LNCaP clone FGC (cell line): Measurements from ENCODE around the gene ANK2.

Experiments
- DNase-seq: peaks from one replicate; pipeline ENCODE4 v3.0.0-alpha.2; 2011; ENCODE audit warnings: low read depth
- H3K4me3 ChIP-seq: 2 replicates; pipeline ENCODE4 v1.5.1; 2011; ENCODE audit warnings: mild to moderate bottlenecking, low read depth, low read length, control low read depth
- TF ChIP-seq, protein P1 (sequence below): IDR thresholded peaks from 2 replicates; pipeline ENCODE4 v1.5.1; 2012; ENCODE audit warnings: mild to moderate bottlenecking; ENCODE audit not compliant: control insufficient read depth, insufficient read depth; ENCODE audit errors: extremely low read depth

Gene ANK2

DNA sequence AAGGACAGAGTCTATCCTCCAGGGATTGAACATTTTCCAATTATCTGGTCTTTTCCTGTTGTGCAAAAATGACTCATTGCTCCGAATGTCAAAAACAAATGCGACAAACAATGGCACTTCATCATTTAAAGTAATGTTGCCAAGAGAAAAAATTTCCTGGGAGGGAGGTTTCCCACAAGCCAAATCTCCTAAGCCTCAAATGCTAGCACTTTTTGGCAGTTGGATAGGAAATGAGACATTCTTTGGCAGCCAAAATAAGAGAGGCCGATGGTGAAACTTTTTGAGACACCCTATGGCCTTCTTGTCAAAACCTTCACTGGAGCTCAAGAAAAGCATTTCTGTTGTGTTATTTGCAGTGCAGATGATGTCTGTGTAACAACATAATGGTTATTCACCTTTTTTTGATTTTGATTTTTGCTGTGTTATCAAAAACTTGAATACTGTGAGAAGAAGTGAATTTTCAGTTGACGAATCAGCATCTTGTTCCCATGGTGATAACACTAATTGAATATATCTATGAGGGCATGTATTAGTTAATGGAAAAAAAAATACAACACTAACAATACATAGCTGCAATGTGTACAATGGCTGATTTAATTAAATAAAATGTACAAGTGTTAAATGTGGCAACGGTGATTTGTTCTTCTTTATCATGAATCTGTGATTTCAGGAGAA lies 333.8 kb downstream of the ANK2 start:
- H3K4me3 ChIP-seq: no peak overlapping the region
- TF ChIP-seq, protein P1, sequence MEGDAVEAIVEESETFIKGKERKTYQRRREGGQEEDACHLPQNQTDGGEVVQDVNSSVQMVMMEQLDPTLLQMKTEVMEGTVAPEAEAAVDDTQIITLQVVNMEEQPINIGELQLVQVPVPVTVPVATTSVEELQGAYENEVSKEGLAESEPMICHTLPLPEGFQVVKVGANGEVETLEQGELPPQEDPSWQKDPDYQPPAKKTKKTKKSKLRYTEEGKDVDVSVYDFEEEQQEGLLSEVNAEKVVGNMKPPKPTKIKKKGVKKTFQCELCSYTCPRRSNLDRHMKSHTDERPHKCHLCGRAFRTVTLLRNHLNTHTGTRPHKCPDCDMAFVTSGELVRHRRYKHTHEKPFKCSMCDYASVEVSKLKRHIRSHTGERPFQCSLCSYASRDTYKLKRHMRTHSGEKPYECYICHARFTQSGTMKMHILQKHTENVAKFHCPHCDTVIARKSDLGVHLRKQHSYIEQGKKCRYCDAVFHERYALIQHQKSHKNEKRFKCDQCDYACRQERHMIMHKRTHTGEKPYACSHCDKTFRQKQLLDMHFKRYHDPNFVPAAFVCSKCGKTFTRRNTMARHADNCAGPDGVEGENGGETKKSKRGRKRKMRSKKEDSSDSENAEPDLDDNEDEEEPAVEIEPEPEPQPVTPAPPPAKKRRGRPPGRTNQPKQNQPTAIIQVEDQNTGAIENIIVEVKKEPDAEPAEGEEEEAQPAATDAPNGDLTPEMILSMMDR: no peak
- no peak for DNase-seq

DNA sequence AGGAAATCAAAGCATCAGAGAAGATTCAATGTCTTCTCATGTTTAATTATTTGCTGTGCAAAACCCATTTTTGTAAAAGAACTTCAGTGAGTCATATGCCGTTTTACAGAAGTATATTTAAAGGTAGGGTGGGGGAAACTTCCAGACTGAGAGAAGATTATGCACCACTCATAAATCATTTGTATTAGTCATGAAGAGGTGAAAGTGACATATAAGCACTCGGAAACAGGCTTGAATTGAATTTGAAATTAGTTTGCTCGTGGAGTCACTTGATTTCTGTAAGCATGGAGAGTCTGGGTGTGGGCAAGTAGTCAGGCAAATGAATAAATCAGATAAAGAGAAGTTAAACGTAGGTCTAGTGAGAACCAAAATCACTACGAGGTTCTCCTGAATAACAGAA lies 335.1 kb downstream of the ANK2 start:
- TF ChIP-seq, protein P1: no peak
- no peak for DNase-seq
- no peak overlapping the region for H3K4me3 ChIP-seq

DNA sequence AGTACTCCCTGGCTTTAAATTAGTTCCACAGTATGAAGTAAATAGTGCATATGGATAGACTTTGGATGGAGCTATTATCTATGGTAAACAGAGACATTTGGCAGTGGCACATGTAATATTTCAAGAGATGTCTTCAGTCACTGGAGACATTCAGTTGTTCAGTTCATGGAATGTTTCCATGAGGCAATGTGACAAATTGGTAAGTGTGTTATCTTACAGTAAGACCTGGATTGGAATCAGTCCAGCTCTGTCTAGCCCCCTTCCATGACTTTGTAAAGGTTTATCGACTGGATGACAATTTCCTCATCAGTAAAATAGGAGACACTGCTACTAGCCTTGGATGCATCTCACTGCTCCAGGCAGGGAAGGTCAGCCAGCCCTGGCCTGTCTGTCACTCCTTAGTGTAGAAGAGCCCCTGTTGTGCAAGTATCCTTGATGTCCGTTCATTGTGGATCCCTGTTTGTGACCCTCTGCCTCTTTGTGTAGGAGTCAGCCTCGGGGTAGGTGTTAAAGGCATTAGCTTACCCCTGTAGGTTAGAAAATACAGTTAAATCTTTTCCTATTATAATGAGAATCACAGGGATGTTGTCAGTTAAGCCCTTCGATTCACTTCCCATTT lies 335.9 kb downstream of the ANK2 start:
- DNase-seq: no peak
- TF ChIP-seq, protein P1: no peak
- no peak overlapping the region for H3K4me3 ChIP-seq

DNA sequence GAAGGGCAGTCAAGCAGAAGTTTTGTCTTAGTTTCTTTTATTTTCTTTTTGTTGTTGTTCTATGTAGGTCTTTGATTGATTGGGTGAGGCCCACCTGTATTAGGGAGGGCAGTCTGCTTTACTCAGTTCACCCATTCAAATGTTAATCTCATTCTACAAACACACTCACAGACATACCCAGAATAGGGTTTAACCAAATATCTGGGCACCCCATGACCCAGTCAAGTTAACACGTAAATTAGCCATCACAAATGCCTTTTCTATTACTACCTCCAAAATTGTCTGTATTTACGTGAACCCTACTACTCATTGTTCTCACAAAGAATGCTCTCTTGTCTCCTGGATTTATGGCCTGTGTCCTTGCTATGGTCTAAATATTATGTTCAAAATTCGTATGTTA lies 339.7 kb downstream of the ANK2 start:
- DNase-seq: no peak
- TF ChIP-seq, protein P1: no peak
- no peak overlapping the region for H3K4me3 ChIP-seq

DNA sequence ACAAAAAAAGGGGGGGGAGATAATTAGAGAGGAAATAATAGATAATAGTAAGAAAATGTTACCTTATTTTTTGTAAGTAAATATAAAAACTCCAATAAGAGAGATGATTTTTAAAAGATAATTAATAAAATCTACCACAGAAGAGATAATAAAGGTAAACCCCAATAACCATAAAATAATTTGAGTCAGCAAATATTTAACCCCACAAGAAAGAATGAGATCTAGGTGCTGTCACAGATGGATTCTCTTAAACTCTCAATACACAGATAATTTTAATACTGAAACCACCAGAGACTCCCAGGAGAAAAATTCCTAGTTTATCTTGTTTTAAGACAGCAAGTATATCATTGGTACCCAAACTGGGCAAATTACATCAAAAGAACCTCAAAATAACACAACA lies 341.4 kb downstream of the ANK2 start:
- no peak for DNase-seq
- no peak overlapping the region for H3K4me3 ChIP-seq
- TF ChIP-seq, protein P1: no peak

DNA sequence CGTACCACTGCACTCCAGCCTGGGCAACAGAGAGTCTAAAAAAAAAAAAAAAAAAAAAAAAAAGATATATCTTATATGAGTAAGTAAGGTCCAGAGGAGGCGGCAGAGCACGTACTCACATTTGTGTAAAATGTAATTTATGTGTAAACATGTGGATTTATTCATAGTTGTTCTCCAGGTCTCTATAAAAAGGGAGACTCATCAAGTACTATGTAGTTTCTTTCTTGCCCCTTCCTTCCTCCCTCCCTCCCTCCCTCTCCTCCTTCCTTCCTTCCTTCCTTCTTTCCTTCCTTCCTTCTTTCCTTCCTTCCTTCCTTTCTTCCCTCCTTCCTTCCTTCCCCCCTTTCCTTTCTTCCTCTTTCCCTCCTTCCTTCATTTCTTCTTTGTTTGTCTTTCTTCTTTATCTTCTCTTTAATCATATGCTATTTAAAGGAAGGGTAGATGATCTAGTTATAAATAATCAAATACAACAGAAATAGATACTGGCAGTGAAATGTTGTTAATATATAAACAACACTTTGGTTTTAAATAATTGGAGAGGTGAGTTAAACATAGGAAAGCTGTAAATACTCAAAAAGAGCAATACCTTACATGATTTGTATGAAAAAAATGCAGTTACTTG lies 344.8 kb downstream of the ANK2 start:
- no peak overlapping the region for H3K4me3 ChIP-seq
- TF ChIP-seq, protein P1: no peak
- DNase-seq: no peak
